IMR-90 (cell line): ENCODE data around the gene CRYBB1. TPM values are rescaled to one million over a fixed set of nuclear protein-coding genes. Genes with fewer than 3 reads are reported as not detected.

Experiments used
- ATAC-seq: fragments of 200-7000 bp; cut with Tn5 transposase; 2 replicates; pipeline ENCODE4 v1.9.1; 2020; ENCODE audit warnings: low read depth, mild to moderate bottlenecking, moderate library complexity
- BruUV-seq: library from RNA; stranded (reverse); fragments of 400-500 nt; replicated peaks from 2 replicates; lab custom pipeline; 2021; lab: Mats Ljungman, UMichigan
- CTCF ChIA-PET: fragments of 300-600 bp; formaldehyde crosslinking; extraction: SDS; loops from one replicate; lab custom pipeline; 2021; ENCODE audit warnings: antibody characterized with exemption; lab: Yijun Ruan, JAX
- POLR2A ChIA-PET: fragments of 300-600 bp; sonication (Branson Sonifier 250); formaldehyde crosslinking; loops from one replicate; lab custom pipeline; 2022; ENCODE audit warnings: antibody characterized with exemption; ENCODE audit not compliant: unreplicated experiment; lab: Charles Lee
- DNase-seq: peaks from one replicate; pipeline ENCODE4 v3.0.0; 2013
- H2AFZ ChIP-seq: replicated peaks from 2 replicates; pipeline ENCODE3; 2013; ENCODE audit warnings: low read length, mild to moderate bottlenecking; ENCODE audit not compliant: poor library complexity
- H2AK5ac ChIP-seq: 2 replicates; pipeline ENCODE4 v1.6.1; 2013; ENCODE audit warnings: low read depth, low read length, inconsistent platforms
- H2AK9ac ChIP-seq: replicated peaks from 2 replicates; pipeline ENCODE3; 2013; ENCODE audit warnings: mild to moderate bottlenecking, low read depth, low read length, moderate library complexity; ENCODE audit not compliant: poor library complexity
- H2BK120ac ChIP-seq: 2 replicates; pipeline ENCODE4 v1.6.1; 2013; ENCODE audit warnings: low read depth, low read length, inconsistent platforms
- H2BK15ac ChIP-seq: 3 replicates; pipeline ENCODE4 v1.6.1; 2013; ENCODE audit warnings: low read depth, low read length, inconsistent platforms
- H2BK20ac ChIP-seq: 2 replicates; pipeline ENCODE4 v1.6.1; 2013; ENCODE audit warnings: low read depth, mild to moderate bottlenecking, inconsistent platforms, low read length, moderate library complexity
- H2BK5ac ChIP-seq: 2 replicates; pipeline ENCODE4 v1.6.1; 2013; ENCODE audit warnings: mild to moderate bottlenecking, low read depth, low read length, inconsistent platforms; ENCODE audit not compliant: poor library complexity, severe bottlenecking
- H3K14ac ChIP-seq: replicated peaks from 2 replicates; pipeline ENCODE4 v1.6.1; 2013; ENCODE audit warnings: low read depth, low read length, inconsistent platforms
- H3K18ac ChIP-seq: 2 replicates; pipeline ENCODE4 v1.6.1; 2013; ENCODE audit warnings: low read depth, low read length, control low read depth
- H3K23ac ChIP-seq: 2 replicates; pipeline ENCODE4 v1.6.1; 2013; ENCODE audit warnings: low read depth, low read length, inconsistent platforms
- H3K27ac ChIP-seq: 2 replicates; pipeline ENCODE4 v1.5.1; 2013; ENCODE audit warnings: mild to moderate bottlenecking, control low read depth, low read length; ENCODE audit not compliant: insufficient read depth
- H3K27me3 ChIP-seq: 2 replicates; pipeline ENCODE4 v1.6.1; 2013; ENCODE audit warnings: low read length; ENCODE audit not compliant: control insufficient read depth, insufficient read depth
- H3K36me3 ChIP-seq: 2 replicates; pipeline ENCODE4 v1.6.1; 2013; ENCODE audit warnings: low read length, mixed read lengths; ENCODE audit not compliant: control insufficient read depth, insufficient read depth
- H3K4ac ChIP-seq: 2 replicates; pipeline ENCODE4 v1.6.1; 2013; ENCODE audit warnings: low read depth, low read length, inconsistent platforms
- H3K4me1 ChIP-seq: 2 replicates; pipeline ENCODE4 v1.6.1; 2013; ENCODE audit warnings: low read length, mixed read lengths; ENCODE audit not compliant: control insufficient read depth, insufficient read depth
- H3K4me2 ChIP-seq: 2 replicates; pipeline ENCODE4 v1.6.1; 2013; ENCODE audit warnings: low read depth, mild to moderate bottlenecking, control low read depth, low read length, moderate library complexity
- H3K4me3 ChIP-seq: 2 replicates; pipeline ENCODE4 v1.5.1; 2013; ENCODE audit warnings: low read depth, mild to moderate bottlenecking, control low read depth, low read length, moderate library complexity; ENCODE audit not compliant: insufficient read depth
- H3K56ac ChIP-seq: 2 replicates; pipeline ENCODE4 v1.6.1; 2013; ENCODE audit warnings: low read length, inconsistent platforms; ENCODE audit not compliant: insufficient read depth; ENCODE audit errors: extremely low read depth
- H3K79me1 ChIP-seq, 2 experiments: 2 replicates each; pipeline ENCODE4 v1.6.1; 2013; ENCODE audit warnings: low read length in 2 of 2, inconsistent platforms in 1 of 2, low read depth in 1 of 2
- H3K9ac ChIP-seq: 2 replicates; pipeline ENCODE4 v1.6.1; 2013; ENCODE audit warnings: low read depth, low read length, control low read depth
- H3K9me1 ChIP-seq: 2 replicates; pipeline ENCODE4 v1.6.1; 2013; ENCODE audit warnings: low read length, inconsistent platforms; ENCODE audit not compliant: insufficient read depth
- H3K9me3 ChIP-seq: 2 replicates; pipeline ENCODE4 v1.6.1; 2013; ENCODE audit warnings: low read length; ENCODE audit not compliant: control insufficient read depth, insufficient read depth
- H4K20me1 ChIP-seq: 2 replicates; pipeline ENCODE4 v1.6.1; 2013; ENCODE audit warnings: low read length, inconsistent platforms; ENCODE audit not compliant: insufficient read depth
- H4K5ac ChIP-seq: 2 replicates; pipeline ENCODE4 v1.6.1; 2013; ENCODE audit warnings: mild to moderate bottlenecking, low read depth, low read length, control low read depth
- H4K8ac ChIP-seq, 2 experiments: 2 replicates each; pipeline ENCODE4 v1.6.1; 2013; ENCODE audit warnings: low read depth in 2 of 2, low read length in 2 of 2, control low read depth in 1 of 2, inconsistent platforms in 1 of 2
- H4K91ac ChIP-seq: 2 replicates; pipeline ENCODE4 v1.6.1; 2013; ENCODE audit warnings: low read depth, low read length, inconsistent platforms; ENCODE audit not compliant: insufficient read depth
- BHLHE40 ChIP-seq: fragments of 150-350 bp; IDR thresholded peaks from 2 replicates; pipeline ENCODE4 v1.6.1; 2016; ENCODE audit warnings: mild to moderate bottlenecking, low read depth, low read length
- CHD1 ChIP-seq: IDR thresholded peaks from 2 replicates; pipeline ENCODE4 v1.6.1; 2012; ENCODE audit warnings: low read depth, low read length, improper control_type of control experiment
- POLR2A ChIP-seq: IDR thresholded peaks from 2 replicates; pipeline ENCODE4 v1.6.1; 2012; ENCODE audit warnings: mild to moderate bottlenecking, low read depth, low read length
- RFX5 ChIP-seq: IDR thresholded peaks from 2 replicates; pipeline ENCODE4 v1.8.0; 2012; ENCODE audit warnings: low read depth, mild to moderate bottlenecking, low read length, moderate library complexity
- USF2 ChIP-seq: fragments of 150-350 bp; IDR thresholded peaks from 2 replicates; pipeline ENCODE4 v1.6.1; 2017; ENCODE audit warnings: mild to moderate bottlenecking, antibody characterized with exemption, low read length, low read depth
- WGBS, 2 experiments: methylation state at CpG; one replicate each; pipeline versions ENCODE4 v1.1.5 to v1.1.7; 2013; ENCODE audit warnings: missing lambda C conversion rate in 2 of 2; ENCODE audit not compliant: insufficient read length in 1 of 2; ENCODE audit errors: extremely low coverage in 2 of 2; 5-methylcytosine and 5-hydroxymethylcytosine counted together
- dilution Hi-C: fragments of 300-500 bp; cut with HindIII; formaldehyde crosslinking; loops from one replicate; pipeline ENCODE4 v1.14.3; 2018; ENCODE audit warnings: low sequenced_read_pairs; ENCODE audit not compliant: unreplicated experiment
- in situ Hi-C: fragments of 300-500 bp; cut with MboI; formaldehyde crosslinking; loops from 3 replicates; pipeline ENCODE4 v1.14.3; 2019; ENCODE audit warnings: low sequenced_read_pairs, inconsistent platforms, mixed read lengths
- intact Hi-C: fragments of 100-400 bp; cut with micrococcal nuclease; formaldehyde crosslinking; loops from 2 replicates; pipeline ENCODE4 v1.10.0; 2022
- polyA plus RNA-seq, 3 experiments: library from polyadenylated mRNA; depleted of rRNA; stranded (reverse); fragments of >200 nt; gene quantifications; 2 replicates each; pipeline ENCODE4 v1.2.3, GENCODE V29; 2012; ENCODE audit warnings: low replicate concordance in 1 of 3
- total RNA-seq: library from RNA; depleted of rRNA; stranded (reverse); fragments of >200 nt; gene quantifications from 2 replicates; pipeline ENCODE4 v1.2.3, GENCODE V29; 2012

The CRYBB1 gene
- total and polyA plus RNA-seq, 2 of the 4 experiments (the other 2 are of a cell fraction): not detected

- dilution Hi-C loops: no loop called here
- no peak overlapping the region for H3K4me2 ChIP-seq
- ATAC-seq (no peak), DNase-seq (no peak)
- no peak overlapping the region for H4K91ac ChIP-seq
- H3K36me3 ChIP-seq: no peaks in the 10 kb centered on the region
- BruUV-seq: no TSS peak
- no peak overlapping the region for H2BK5ac ChIP-seq
- no peak overlapping the region for H3K23ac ChIP-seq
- no peak overlapping the region for H3K27ac ChIP-seq
- H4K8ac ChIP-seq: no peak overlapping the region
- no peaks in the 10 kb centered on the region for H4K20me1 ChIP-seq
- no peak overlapping the region for H3K9ac ChIP-seq
- H3K56ac ChIP-seq: no peak overlapping the region
- no peak overlapping the region for H3K18ac ChIP-seq
- peak overlapping the region; percentile 55; the same call in 1 of the 2 replicates for H2BK20ac ChIP-seq
- no peak overlapping the region for H2AFZ ChIP-seq
- WGBS, 2 experiments: 100% methylated on average over 1 of the region's 6 CpGs; no CpG with 5 or more reads in 1 of the 2 experiments
- no peak overlapping the region for H2BK120ac ChIP-seq
- H2AK5ac ChIP-seq: no peak overlapping the region
- no peak overlapping the region for H2BK15ac ChIP-seq
- peaks cover 7% of the 10 kb centered on the region for H3K4me1 ChIP-seq
- H3K4me3 ChIP-seq: no peak overlapping the region
- POLR2A ChIA-PET: no interaction called here
- peaks cover 22% of the 10 kb centered on the region for H3K27me3 ChIP-seq
- H3K4ac ChIP-seq: no peak overlapping the region
- no peaks in the 10 kb centered on the region for H3K9me3 ChIP-seq
- no peaks in the 10 kb centered on the region for H3K79me1 ChIP-seq
- in situ Hi-C loops: no loop called here
- CTCF ChIA-PET: no interaction called here
- H4K5ac ChIP-seq: no peak overlapping the region
- no peaks in the 10 kb centered on the region; the same call in 1 of the 2 replicates for H3K9me1 ChIP-seq
- TF ChIP-seq POLR2A (no peak), RFX5 (no peak), CHD1 (no peak), BHLHE40 (no peak), USF2 (no peak)
- intact Hi-C loops: no loop called here
- H3K14ac ChIP-seq: no peak overlapping the region
- no peak overlapping the region for H2AK9ac ChIP-seq
Observed at GRCh38 chr22:26660356-26660755, 42.5 kb upstream of the CRYBB1 start.
